B cell (primary cell): ENCODE measurements around the gene ULK4. TPM values are rescaled to one million over a fixed set of nuclear protein-coding genes. Genes with fewer than 3 reads are reported as not detected.

Source experiments
- ATAC-seq: fragments of 200-7000 bp; cut with Tn5 transposase; one replicate; pipeline ENCODE4 v1.10.0; 2021; ENCODE audit warnings: low read depth, mild to moderate bottlenecking, moderate number of reproducible peaks, moderate library complexity
- CTCF ChIA-PET: fragments of 350-600 bp; sonication (Branson Sonifier 250); formaldehyde crosslinking; loops from one replicate; lab custom pipeline; 2021; ENCODE audit warnings: antibody characterized with exemption, inconsistent platforms; lab: Charles Lee
- POLR2A ChIA-PET: fragments of 350-600 bp; sonication (Branson Sonifier 250); formaldehyde crosslinking; loops from one replicate; lab custom pipeline; 2021; ENCODE audit warnings: antibody characterized with exemption; lab: Charles Lee
- DNase-seq: peaks from one replicate; pipeline ENCODE4 v3.0.0; 2013
- H2AFZ ChIP-seq: 2 replicates; pipeline ENCODE4 v1.6.1; 2012; ENCODE audit warnings: mild to moderate bottlenecking, low read depth, low read length; ENCODE audit not compliant: insufficient read depth, poor library complexity, severe bottlenecking
- H3K27ac ChIP-seq, 2 donors: 1 replicate in 1 of 2; 2 replicates in 1 of 2; pipeline ENCODE4 v1.5.1; 2012 to 2013; ENCODE audit warnings: low read length in 2 of 2, mild to moderate bottlenecking in 2 of 2, moderate library complexity in 1 of 2
- H3K27me3 ChIP-seq, 4 experiments: fragments of 200-600 bp in 1 of 4; sonication (generic) in 1 of 4; replicated peaks in 1 of 4; 1 replicate in 2 of 4; 2 replicates in 2 of 4; pipeline versions ENCODE4 v1.6.1 to v1.7.0; 2013 to 2016; ENCODE audit warnings: low read length in 3 of 4, mild to moderate bottlenecking in 2 of 4, mixed read lengths in 1 of 4, moderate library complexity in 1 of 4; ENCODE audit not compliant: insufficient read depth in 4 of 4, control insufficient read depth in 3 of 4; ENCODE audit errors: control extremely low read depth in 1 of 4
- H3K36me3 ChIP-seq, 2 experiments: replicated peaks in 1 of 2; 1 replicate in 1 of 2; 2 replicates in 1 of 2; pipeline versions ENCODE4 v1.6.1 to v1.7.1; 2013; ENCODE audit warnings: low read length in 1 of 2; ENCODE audit not compliant: insufficient read depth in 2 of 2, control insufficient read depth in 1 of 2; ENCODE audit errors: control extremely low read depth in 1 of 2, extremely low read depth in 1 of 2
- H3K4me1 ChIP-seq, 2 donors: fragments of 200-600 bp in 1 of 2; sonication (generic) in 1 of 2; 1 replicate in 1 of 2; 2 replicates in 1 of 2; pipeline versions ENCODE4 v1.5.1 to v1.6.1; 2013 to 2017; ENCODE audit warnings: low read length in 2 of 2; ENCODE audit not compliant: control insufficient read depth in 2 of 2, insufficient read depth in 2 of 2
- H3K4me2 ChIP-seq: replicated peaks from 2 replicates; pipeline ENCODE3; 2012; ENCODE audit warnings: mild to moderate bottlenecking, low read depth, low read length; ENCODE audit not compliant: poor library complexity, severe bottlenecking
- H3K4me3 ChIP-seq, 5 experiments: fragments of 200-600 bp in 1 of 5; sonication (generic) in 1 of 5; 1 replicate in 3 of 5; 2 replicates in 2 of 5; pipeline versions ENCODE4 v1.5.1 to v1.7.0; 2011 to 2016; ENCODE audit warnings: low read length in 4 of 5, mild to moderate bottlenecking in 4 of 5, low read depth in 2 of 5, control low read depth in 1 of 5, moderate library complexity in 1 of 5; ENCODE audit not compliant: insufficient read depth in 1 of 5; ENCODE audit errors: control extremely low read depth in 1 of 5, extremely low read depth in 1 of 5
- H3K79me2 ChIP-seq: fragments of 200-600 bp; sonication (generic); one replicate; pipeline ENCODE4 v1.6.0; 2016; ENCODE audit warnings: low read length; ENCODE audit not compliant: control insufficient read depth, insufficient read depth
- H3K9ac ChIP-seq: fragments of 200-600 bp; sonication (generic); 2 replicates; pipeline ENCODE4 v1.6.1; 2017; ENCODE audit warnings: mild to moderate bottlenecking, low read length, moderate library complexity
- H3K9me3 ChIP-seq, 3 donors: one replicate each; pipeline versions ENCODE4 v1.6.1 to v1.7.1; 2013; ENCODE audit warnings: low read length in 2 of 3; ENCODE audit not compliant: control insufficient read depth in 2 of 3, insufficient read depth in 1 of 3; ENCODE audit errors: control extremely low read depth in 1 of 3
- H4K20me1 ChIP-seq: 2 replicates; pipeline ENCODE4 v1.6.0; 2012; ENCODE audit warnings: mild to moderate bottlenecking, low read length; ENCODE audit not compliant: insufficient read depth, control insufficient read depth, poor library complexity, severe bottlenecking
- H3K27ac Mint-ChIP-seq: one replicate; pipeline ENCODE4 v1.8.0; 2021; ENCODE audit warnings: mixed read lengths
- H3K27me3 Mint-ChIP-seq: one replicate; pipeline ENCODE4 v1.8.0; 2021; ENCODE audit warnings: mixed read lengths
- H3K4me1 Mint-ChIP-seq: one replicate; pipeline ENCODE4 v1.8.0; 2021; ENCODE audit warnings: mixed read lengths
- H3K4me3 Mint-ChIP-seq: one replicate; pipeline ENCODE4 v1.8.0; 2021; ENCODE audit warnings: mixed read lengths
- H3K9me3 Mint-ChIP-seq: one replicate; pipeline ENCODE4 v1.8.0; 2022; ENCODE audit warnings: mixed read lengths; ENCODE audit not compliant: insufficient read depth
- CTCF ChIP-seq: fragments of 200-600 bp; IDR thresholded peaks from one replicate; pipeline ENCODE4 v1.8.0; 2022; ENCODE audit warnings: antibody characterized with exemption, mild to moderate bottlenecking
- EZH2 ChIP-seq: IDR thresholded peaks from 2 replicates; pipeline ENCODE4 v1.6.1; 2012; ENCODE audit warnings: borderline replicate concordance, low read depth, mild to moderate bottlenecking, moderate library complexity, low read length; ENCODE audit not compliant: insufficient read depth, poor library complexity, severe bottlenecking
- WGBS: methylation state at CpG from one replicate; pipeline ENCODE4 v1.1.5; 2013; ENCODE audit warnings: missing lambda C conversion rate; ENCODE audit not compliant: insufficient coverage; 5-methylcytosine and 5-hydroxymethylcytosine counted together
- intact Hi-C: fragments of 100-400 bp; cut with micrococcal nuclease; formaldehyde crosslinking; loops from one replicate; pipeline ENCODE4 v1.10.0; 2022
- polyA plus RNA-seq: library from polyadenylated mRNA; depleted of rRNA; stranded (reverse); fragments of >200 nt; gene quantifications from 2 replicates; pipeline ENCODE4 v1.2.3, GENCODE V29; 2012
- total RNA-seq, 2 donors: library from RNA; stranded (reverse); fragments of 120-200 nt in 1 of 2; gene quantifications; 1 replicate in 1 of 2; 2 replicates in 1 of 2; pipeline versions ENCODE4 v1.2.3 to v1.2.4, GENCODE V29; 2013 to 2022

The ULK4 gene
- total and polyA plus RNA-seq, 2 donors (not counting 1 experiment from before 2014, with no cell fraction given): 5.2 to 33.7 TPM

GRCh38 chr3:41874022-41874421 lies 87.9 kb downstream of the ULK4 start:
- Histone ChIP-seq H3K79me2 (no peaks in the 10 kb centered on the region), H3K9ac (no peak overlapping the region), H3K4me2 (no peak overlapping the region), H3K4me3 (no peak overlapping the region), H3K27ac (no peak overlapping the region), H3K4me1 (no peaks in the 10 kb centered on the region), H2AFZ (no peak overlapping the region), H3K27me3 (no peaks in the 10 kb centered on the region), H3K36me3 (no peaks in the 10 kb centered on the region), H3K9me3 (no peaks in the 10 kb centered on the region), H4K20me1 (no peaks in the 10 kb centered on the region)
- no peaks in the 10 kb centered on the region for H3K27me3 Mint-ChIP-seq
- ATAC-seq (no peak), DNase-seq (no peak)
- H3K27ac Mint-ChIP-seq: no peak overlapping the region
- WGBS: 83% methylated on average over 2 of the region's 4 CpGs
- CTCF ChIA-PET: interaction anchor here (0.6 to 16.0 kb wide), 2 partner anchors 324 to 1292 kb away, joined by 4 to 280 read pairs; no protein-coding TSS in a partner anchor
- H3K4me1 Mint-ChIP-seq: no peaks in the 10 kb centered on the region
- TF ChIP-seq EZH2 (no peak), CTCF (no peak)
- no peak overlapping the region for H3K4me3 Mint-ChIP-seq
- POLR2A ChIA-PET: no interaction called here
- intact Hi-C loops: no loop called here
- no peaks in the 10 kb centered on the region for H3K9me3 Mint-ChIP-seq

GRCh38 chr3:41872157-41872556 lies 89.7 kb downstream of the ULK4 start:
- WGBS: 90% methylated on average over 1 of the region's 1 CpG
- no peak for ATAC-seq
- H3K4me2 ChIP-seq: no peak overlapping the region
- H3K27ac Mint-ChIP-seq: no peak overlapping the region
- no peaks in the 10 kb centered on the region for H3K4me1 ChIP-seq
- H3K9me3 Mint-ChIP-seq: no peaks in the 10 kb centered on the region
- TF ChIP-seq CTCF: no peak
- H3K27me3 ChIP-seq: no peaks in the 10 kb centered on the region
- ChIA-PET POLR2A (no interaction called here), CTCF (interaction anchor here (0.6 to 16.0 kb wide), 2 partner anchors 1290 to 1313 kb away, joined by 3 to 280 read pairs; no protein-coding TSS in a partner anchor)
- no peak overlapping the region for H3K4me3 Mint-ChIP-seq
- intact Hi-C loops: no loop called here
- no peak overlapping the region for H3K4me3 ChIP-seq
- H3K27ac ChIP-seq: no peak overlapping the region
- no peaks in the 10 kb centered on the region for H3K27me3 Mint-ChIP-seq
- no peaks in the 10 kb centered on the region for H3K9me3 ChIP-seq
- H3K4me1 Mint-ChIP-seq: no peaks in the 10 kb centered on the region
- DNase-seq: no peak
- no peaks in the 10 kb centered on the region for H3K36me3 ChIP-seq
- no peak overlapping the region for H3K9ac ChIP-seq
- H4K20me1 ChIP-seq: no peaks in the 10 kb centered on the region
- no peaks in the 10 kb centered on the region for H3K79me2 ChIP-seq
- H2AFZ ChIP-seq: no peak overlapping the region
